Endothelial cell of umbilical vein (primary cell): Measurements from ENCODE around the gene FGF3.

ENCODE experiments used
- CTCF ChIP-seq, 2 donors: IDR thresholded peaks; 1 replicate in 1 of 2; 2 replicates in 1 of 2; pipeline ENCODE4 v1.5.1; 2011; ENCODE audit warnings: low read length in 2 of 2, mild to moderate bottlenecking in 2 of 2, moderate library complexity in 2 of 2, control low read depth in 1 of 2, inconsistent platforms in 1 of 2, low read depth in 1 of 2; ENCODE audit not compliant: insufficient read depth in 1 of 2; ENCODE audit errors: extremely low read depth in 1 of 2
- EZH2 ChIP-seq: IDR thresholded peaks from 2 replicates; pipeline ENCODE4 v1.6.1; 2012; ENCODE audit warnings: borderline replicate concordance, low read depth, mild to moderate bottlenecking, moderate library complexity, low read length, inconsistent platforms; ENCODE audit not compliant: severe bottlenecking
- GATA2 ChIP-seq: IDR thresholded peaks from 2 replicates; pipeline ENCODE4 v1.7.0; 2011; ENCODE audit warnings: low read depth, mild to moderate bottlenecking, moderate library complexity, mixed read lengths, low read length; ENCODE audit not compliant: insufficient read length, insufficient read depth
- MAX ChIP-seq: IDR thresholded peaks from 2 replicates; pipeline ENCODE4 v1.6.1; 2011; ENCODE audit not compliant: insufficient read depth, insufficient read length
- POLR2A ChIP-seq: IDR thresholded peaks from 2 replicates; pipeline ENCODE4 v1.6.1; 2012; ENCODE audit warnings: low read depth, mild to moderate bottlenecking, control low read depth, low read length
- POLR2AphosphoS5 ChIP-seq: IDR thresholded peaks from 2 replicates; pipeline ENCODE4 v1.6.1; 2012; ENCODE audit warnings: low read depth, mild to moderate bottlenecking, control low read depth, low read length, moderate library complexity; ENCODE audit not compliant: insufficient read depth

- TF ChIP-seq CTCF (IDR thresholded peaks at IDR 0.05; ENCODE audit: extremely low read depth in 1 of 2, insufficient read depth in 1 of 2, low read depth in 1 of 2, low read length in 2 of 2), result no peak
- TF ChIP-seq EZH2, result no peak
- no peak for TF ChIP-seq MAX
- TF ChIP-seq POLR2A, result no peak
- no peak for TF ChIP-seq POLR2AphosphoS5
- TF ChIP-seq GATA2, result no peak
Measured at GRCh38 chr11:69862331-69862771, 43.1 kb upstream of the FGF3 start.
